Measurements from ENCODE around the gene TAS2R9.

Gene TAS2R9

GRCh38 chr12:10759657-10760056 lies 50.3 kb downstream of the TAS2R9 start:
- Histone ChIP-seq H3K36me3 (ENCODE audit: control insufficient read depth, insufficient read depth, low read length) (no peaks in the 10 kb centered on the region), H3K9me3 (ENCODE audit: control insufficient read depth, insufficient read depth, low read length) (no peaks in the 10 kb centered on the region; the same call in none of the 2 replicates), H3K27me3 (ENCODE audit: control insufficient read depth, insufficient read depth, low read length) (no peaks in the 10 kb centered on the region), H3K27ac (ENCODE audit: low read length) (no peak overlapping the region), H3K4me3 (ENCODE audit: low read length) (no peak overlapping the region), H3K4me1 (ENCODE audit: control insufficient read depth, insufficient read depth, low read length) (no peaks in the 10 kb centered on the region)
- WGBS (ENCODE audit: insufficient coverage, insufficient read length): 100% methylated on average over 1 of the region's 2 CpGs
- no peak for DNase-seq (ENCODE audit: low read depth, low spot score)

All from iPS DF 6.9 (cell line).